CD14-positive monocyte (primary cell): Measurements from ENCODE around the gene WWOX. TPM values are rescaled to one million over a fixed set of nuclear protein-coding genes. Genes with fewer than 3 reads are reported as not detected.

ENCODE experiments used
- DNase-seq, 3 donors: peaks; one replicate each; pipeline ENCODE4 v3.0.0-alpha.2; 2011 to 2022
- H2AFZ ChIP-seq: 2 replicates; pipeline ENCODE4 v1.6.0; 2012; ENCODE audit warnings: mild to moderate bottlenecking, low read depth, low read length, inconsistent platforms; ENCODE audit not compliant: insufficient read depth, poor library complexity, severe bottlenecking
- H3K27ac ChIP-seq, 2 donors: 1 replicate in 1 of 2; 2 replicates in 1 of 2; pipeline ENCODE4 v1.5.1; 2012 to 2013; ENCODE audit warnings: low read length in 2 of 2, control low read depth in 1 of 2, inconsistent platforms in 1 of 2, low read depth in 1 of 2, mild to moderate bottlenecking in 1 of 2
- H3K27me3 ChIP-seq, 2 donors: one replicate each; pipeline versions ENCODE4 v1.6.0 to v1.6.1; 2011 to 2013; ENCODE audit warnings: low read length in 2 of 2; ENCODE audit not compliant: control insufficient read depth in 2 of 2, insufficient read depth in 2 of 2
- H3K36me3 ChIP-seq, 2 donors: replicated peaks in 1 of 2; 1 replicate in 1 of 2; 2 replicates in 1 of 2; pipeline versions ENCODE4 v1.5.1 to v1.6.1; 2012 to 2013; ENCODE audit warnings: low read length in 2 of 2, control low read depth in 1 of 2, inconsistent platforms in 1 of 2, mild to moderate bottlenecking in 1 of 2; ENCODE audit not compliant: insufficient read depth in 2 of 2, control insufficient read depth in 1 of 2
- H3K4me1 ChIP-seq, 2 donors: 1 replicate in 1 of 2; 2 replicates in 1 of 2; pipeline versions ENCODE4 v1.5.1 to v1.6.1; 2012 to 2013; ENCODE audit warnings: low read length in 2 of 2, control low read depth in 1 of 2, inconsistent platforms in 1 of 2, mild to moderate bottlenecking in 1 of 2, moderate library complexity in 1 of 2; ENCODE audit not compliant: insufficient read depth in 2 of 2, control insufficient read depth in 1 of 2
- H3K4me2 ChIP-seq: replicated peaks from 2 replicates; pipeline ENCODE3; 2012; ENCODE audit warnings: low read length, moderate library complexity, mild to moderate bottlenecking; ENCODE audit not compliant: poor library complexity, severe bottlenecking; ENCODE audit errors: extremely low read depth
- H3K4me3 ChIP-seq, 3 experiments: fragments of 200-600 bp in 1 of 3; sonication (generic) in 1 of 3; replicated peaks in 1 of 3; 1 replicate in 2 of 3; 2 replicates in 1 of 3; pipeline ENCODE4 v1.5.1; 2011 to 2013; ENCODE audit warnings: low read length in 3 of 3, mild to moderate bottlenecking in 3 of 3, control low read depth in 2 of 3, low read depth in 2 of 3, inconsistent platforms in 1 of 3, moderate library complexity in 1 of 3
- H3K79me2 ChIP-seq: 2 replicates; pipeline ENCODE4 v1.6.0; 2012; ENCODE audit warnings: mild to moderate bottlenecking, control low read depth, inconsistent platforms, low read length, moderate library complexity; ENCODE audit not compliant: insufficient read depth
- H3K9ac ChIP-seq: 2 replicates; pipeline ENCODE4 v1.6.0; 2017; ENCODE audit warnings: low read length, mild to moderate bottlenecking; ENCODE audit not compliant: insufficient read depth, poor library complexity, severe bottlenecking
- H3K9me3 ChIP-seq, 2 donors: replicated peaks in 1 of 2; 1 replicate in 1 of 2; 2 replicates in 1 of 2; pipeline versions ENCODE4 v1.5.1 to v1.6.1; 2012 to 2013; ENCODE audit warnings: low read length in 2 of 2, control low read depth in 1 of 2; ENCODE audit not compliant: control insufficient read depth in 1 of 2, insufficient read depth in 1 of 2
- H4K20me1 ChIP-seq: 2 replicates; pipeline ENCODE4 v1.6.0; 2012; ENCODE audit warnings: mild to moderate bottlenecking, low read length, control low read depth, moderate library complexity; ENCODE audit not compliant: insufficient read depth
- H3K27ac Mint-ChIP-seq, 7 donors: one replicate each; pipeline ENCODE4 v1.8.0; 2020; ENCODE audit warnings: mild to moderate bottlenecking in 7 of 7, mixed read lengths in 7 of 7, moderate library complexity in 6 of 7, inconsistent platforms in 2 of 7
- H3K27me3 Mint-ChIP-seq, 3 donors: one replicate each; pipeline ENCODE4 v1.8.0; 2021 to 2022; ENCODE audit warnings: low read depth in 3 of 3, mild to moderate bottlenecking in 3 of 3, mixed read lengths in 3 of 3, moderate library complexity in 3 of 3, inconsistent platforms in 1 of 3
- H3K36me3 Mint-ChIP-seq, 2 donors: one replicate each; pipeline ENCODE4 v1.8.0; 2020; ENCODE audit warnings: mixed read lengths in 2 of 2, inconsistent platforms in 1 of 2, mild to moderate bottlenecking in 1 of 2
- H3K4me1 Mint-ChIP-seq: one replicate; pipeline ENCODE4 v1.8.0; 2020; ENCODE audit warnings: mild to moderate bottlenecking, mixed read lengths
- H3K4me3 Mint-ChIP-seq, 2 donors: one replicate each; pipeline ENCODE4 v1.8.0; 2020; ENCODE audit warnings: mild to moderate bottlenecking in 2 of 2, mixed read lengths in 2 of 2, moderate library complexity in 1 of 2
- H3K9me3 Mint-ChIP-seq, 7 donors: one replicate each; pipeline ENCODE4 v1.8.0; 2020 to 2022; ENCODE audit warnings: mixed read lengths in 7 of 7, mild to moderate bottlenecking in 6 of 7, moderate library complexity in 6 of 7, inconsistent platforms in 2 of 7
- CTCF ChIP-seq: fragments of 200-600 bp; IDR thresholded peaks from one replicate; pipeline ENCODE4 v1.8.0; 2022; ENCODE audit warnings: antibody characterized with exemption, mild to moderate bottlenecking
- WGBS: methylation state at CpG from one replicate; pipeline ENCODE4 v1.1.5; 2013; ENCODE audit warnings: missing lambda C conversion rate; ENCODE audit not compliant: insufficient coverage; 5-methylcytosine and 5-hydroxymethylcytosine counted together
- intact Hi-C, 2 donors: fragments of 100-400 bp; cut with micrococcal nuclease; formaldehyde crosslinking; loops; one replicate each; pipeline versions ENCODE4 v1.15.0 to v1.15.1; 2023
- polyA plus RNA-seq, 3 donors: library from polyadenylated mRNA; depleted of rRNA in 1 of 3; unstranded in 2 of 3; stranded (reverse) in 1 of 3; fragments of 300-500 nt in 2 of 3; fragments of >200 nt in 1 of 3; fragmentation: Illumina TruSeq in 2 of 3; gene quantifications; 1 replicate in 2 of 3; 2 replicates in 1 of 3; pipeline ENCODE4 v1.2.3, GENCODE V29; 2012 to 2021

Gene WWOX
- polyA plus RNA-seq, 3 donors = 4.0 to 7.0 (median 6.3) TPM

GRCh38 chr16:79159261-79160049 is 1060.0 kb downstream of the WWOX start:
- no peaks in the 10 kb centered on the region for H3K79me2 ChIP-seq
- H3K4me2 ChIP-seq = no peak overlapping the region
- H4K20me1 ChIP-seq = no peaks in the 10 kb centered on the region
- H3K4me3 Mint-ChIP-seq = no peak overlapping the region
- no peak overlapping the region for H3K27ac ChIP-seq
- H3K36me3 Mint-ChIP-seq = no peaks in the 10 kb centered on the region
- H3K36me3 ChIP-seq = no peaks in the 10 kb centered on the region
- no peak overlapping the region for H2AFZ ChIP-seq
- H3K9me3 ChIP-seq = no peaks in the 10 kb centered on the region
- peaks cover 2 to 3% (median 2%) of the 10 kb centered on the region in 3 donors for H3K27me3 Mint-ChIP-seq
- peaks cover 0 to 1% (median 0%) of the 10 kb centered on the region in 7 donors for H3K9me3 Mint-ChIP-seq
- no peaks in the 10 kb centered on the region for H3K27me3 ChIP-seq
- intact Hi-C loops = loop anchor here in 1 of 2 donors (10.0 kb wide), 1 partner anchor 65 kb away; no protein-coding TSS in a partner anchor
- WGBS = no CpG with 5 or more reads among the region's 13 CpGs
- no peak overlapping the region for H3K27ac Mint-ChIP-seq
- H3K9ac ChIP-seq = no peak overlapping the region
- TF ChIP-seq CTCF = no peak
- no peak overlapping the region for H3K4me3 ChIP-seq
- H3K4me1 ChIP-seq = peaks cover 15% of the 10 kb centered on the region in 2 donors
- peaks cover 18% of the 10 kb centered on the region for H3K4me1 Mint-ChIP-seq
- DNase-seq = no peak

- Mint-ChIP-seq H3K27ac (peak overlapping the region in 2 of 7 donors; percentile 85 to 88), H3K9me3 (peaks cover 0 to 4% (median 1%) of the 10 kb centered on the region in 7 donors), H3K4me1 (peaks cover 22% of the 10 kb centered on the region), H3K4me3 (peak overlapping the region in 1 of 2 donors; percentile 3), H3K36me3 (no peaks in the 10 kb centered on the region), H3K27me3 (peaks cover 0 to 3% (median 2%) of the 10 kb centered on the region in 3 donors)
- Histone ChIP-seq H3K27ac (peak overlapping the region in 1 of 2 donors; percentile 65), H2AFZ (no peak overlapping the region), H3K9ac (no peak overlapping the region), H3K36me3 (no peaks in the 10 kb centered on the region), H3K4me3 (no peak overlapping the region), H3K4me2 (no peak overlapping the region), H3K4me1 (peaks cover 17 to 19% of the 10 kb centered on the region in 2 donors), H3K79me2 (no peaks in the 10 kb centered on the region), H4K20me1 (no peaks in the 10 kb centered on the region), H3K27me3 (no peaks in the 10 kb centered on the region), H3K9me3 (no peaks in the 10 kb centered on the region)
- intact Hi-C loops = no loop called here
- WGBS = 100% methylated on average over 1 of the region's 3 CpGs
- DNase-seq = no peak
- TF ChIP-seq CTCF = no peak
These were observed 1063.5 kb downstream of the WWOX start for GRCh38 chr16:79162977-79163376.
